Measurements from ENCODE around the gene P4HA2.

P4HA2 gene

DNA sequence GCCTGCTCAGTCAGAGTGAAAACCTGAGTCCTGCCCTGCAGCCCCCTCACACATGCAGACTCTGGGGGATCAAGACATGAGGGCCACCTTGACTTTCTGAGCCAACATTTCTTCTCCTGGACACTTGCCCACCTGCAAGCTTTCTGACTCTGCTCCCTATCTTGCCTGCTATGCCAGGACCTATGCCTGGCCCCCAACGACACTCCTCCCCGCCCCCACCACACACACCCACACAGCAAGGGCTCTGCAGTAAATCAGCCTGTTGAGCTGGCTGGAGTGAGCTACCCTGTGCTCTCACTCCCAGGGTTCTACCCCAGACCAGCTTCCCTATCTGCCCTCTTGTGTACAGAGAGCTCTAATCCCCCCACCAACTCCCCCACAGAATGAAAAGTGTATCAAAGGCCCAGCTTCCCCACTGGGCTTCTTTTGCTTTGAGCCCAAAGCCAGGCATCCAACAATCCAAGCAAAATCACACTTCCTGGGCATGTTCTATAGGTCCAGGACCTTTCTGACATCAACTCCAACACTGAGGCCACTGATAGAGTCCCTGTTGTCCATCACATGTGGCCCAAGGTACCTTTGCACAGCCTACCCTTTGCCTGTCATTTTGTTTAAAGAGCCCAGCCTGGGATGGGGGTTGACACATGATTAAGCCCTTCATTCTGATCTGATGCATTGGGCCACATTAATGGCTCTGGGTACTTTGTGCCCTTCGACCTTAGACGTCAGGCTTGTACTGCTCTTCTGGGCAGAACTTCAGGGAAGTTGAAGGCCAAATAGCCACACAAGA is 37.1 kb upstream of the P4HA2 start:
- DNase-seq (ENCODE audit: low read depth) = no peak

DNA sequence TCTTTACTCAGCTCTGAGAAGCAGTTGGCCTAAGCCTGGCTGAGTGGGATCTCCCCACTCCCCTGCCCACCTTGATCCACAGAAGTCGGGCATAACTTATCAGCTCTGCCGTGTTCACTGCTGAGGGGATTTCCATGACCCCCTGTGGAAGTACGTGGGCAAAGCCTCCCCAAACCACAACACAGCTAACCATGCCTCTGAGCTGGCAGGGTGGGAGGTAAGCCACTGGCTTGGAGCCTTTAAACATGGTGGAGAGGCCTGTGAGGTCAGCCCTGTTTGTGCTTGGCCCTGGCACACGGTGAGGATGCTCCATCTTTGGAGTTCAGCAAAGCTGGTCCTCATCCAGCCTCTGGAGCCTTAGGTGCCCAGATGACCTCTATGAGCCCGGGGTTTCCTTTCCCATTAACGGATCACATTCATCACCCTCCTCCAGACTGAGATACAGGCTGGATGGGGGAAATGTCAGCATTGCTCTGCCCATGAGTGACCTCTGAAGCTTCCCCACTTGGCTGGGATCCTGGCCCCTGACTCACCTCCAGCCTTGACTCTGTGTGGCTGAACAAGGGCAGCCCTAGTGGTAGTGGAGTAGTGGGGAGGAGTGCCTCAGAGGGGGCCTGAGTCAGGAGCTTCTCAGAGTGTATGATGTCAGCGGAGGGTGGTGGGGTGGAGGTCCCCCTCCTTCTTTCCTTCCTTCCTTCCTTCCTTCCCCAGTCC is 36.1 kb upstream of the P4HA2 start:
- peak; percentile 93 for DNase-seq (ENCODE audit: low read depth)

DNA sequence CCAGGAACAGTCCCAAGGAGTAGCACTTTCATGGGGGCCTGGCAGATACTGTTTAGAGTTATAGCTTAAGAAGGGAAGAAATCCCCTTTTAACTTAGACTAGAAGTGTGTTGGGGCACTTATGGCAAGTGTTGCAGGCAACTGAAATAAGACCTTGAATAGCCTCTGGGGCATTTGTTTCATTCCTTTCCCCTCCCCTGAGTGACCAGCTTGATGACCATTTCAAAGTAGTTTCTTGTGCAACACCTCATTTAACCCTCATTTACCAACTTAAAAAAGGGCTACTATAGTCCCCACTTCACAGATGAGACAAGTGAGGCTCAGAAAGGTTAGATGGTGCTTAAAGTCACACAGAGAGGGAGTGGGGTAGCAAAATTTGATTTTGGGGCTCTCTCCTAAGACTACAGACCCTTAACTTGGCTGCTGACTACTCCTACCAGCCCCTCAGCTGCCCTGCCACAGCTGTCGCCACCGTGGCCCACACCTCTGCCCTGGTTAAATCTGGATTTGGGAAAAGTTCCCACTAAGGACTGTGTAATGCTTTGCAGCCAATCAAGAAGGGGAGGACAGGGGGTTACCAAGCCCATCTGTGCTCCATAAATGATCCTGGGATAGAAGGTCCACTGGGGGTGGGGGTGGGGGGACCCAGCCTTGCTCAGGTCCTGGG is 35.4 kb upstream of the P4HA2 start:
- DNase-seq (ENCODE audit: low read depth) = peak; percentile 40

GRCh38 chr5:132261881-132262845 is 34.5 kb upstream of the P4HA2 start:
- DNase-seq (ENCODE audit: low read depth) = no peak

GRCh38 chr5:132260714-132261551 is 33.3 kb upstream of the P4HA2 start:
- DNase-seq (ENCODE audit: low read depth) = peak; percentile 87

DNA sequence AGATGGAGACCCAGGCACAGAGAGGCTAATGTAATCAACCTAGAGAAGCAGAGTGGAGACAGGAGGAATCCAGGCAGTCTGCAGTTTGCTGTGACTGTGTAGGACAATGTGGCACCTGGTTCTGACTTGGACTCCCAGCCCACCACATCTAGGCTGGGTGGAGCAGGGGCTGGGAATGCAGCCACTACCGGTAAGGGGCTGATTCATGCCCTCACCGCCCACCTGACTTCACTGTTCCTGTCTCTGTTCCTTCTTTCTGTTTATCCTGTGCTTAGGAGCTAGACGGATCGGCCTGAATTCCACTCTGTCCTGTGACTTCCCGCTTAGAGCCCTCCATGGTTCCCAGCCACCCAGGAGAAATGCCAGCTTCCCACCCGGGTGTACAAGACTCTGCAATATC is 32.4 kb upstream of the P4HA2 start:
- DNase-seq (ENCODE audit: low read depth) = no peak

DNA sequence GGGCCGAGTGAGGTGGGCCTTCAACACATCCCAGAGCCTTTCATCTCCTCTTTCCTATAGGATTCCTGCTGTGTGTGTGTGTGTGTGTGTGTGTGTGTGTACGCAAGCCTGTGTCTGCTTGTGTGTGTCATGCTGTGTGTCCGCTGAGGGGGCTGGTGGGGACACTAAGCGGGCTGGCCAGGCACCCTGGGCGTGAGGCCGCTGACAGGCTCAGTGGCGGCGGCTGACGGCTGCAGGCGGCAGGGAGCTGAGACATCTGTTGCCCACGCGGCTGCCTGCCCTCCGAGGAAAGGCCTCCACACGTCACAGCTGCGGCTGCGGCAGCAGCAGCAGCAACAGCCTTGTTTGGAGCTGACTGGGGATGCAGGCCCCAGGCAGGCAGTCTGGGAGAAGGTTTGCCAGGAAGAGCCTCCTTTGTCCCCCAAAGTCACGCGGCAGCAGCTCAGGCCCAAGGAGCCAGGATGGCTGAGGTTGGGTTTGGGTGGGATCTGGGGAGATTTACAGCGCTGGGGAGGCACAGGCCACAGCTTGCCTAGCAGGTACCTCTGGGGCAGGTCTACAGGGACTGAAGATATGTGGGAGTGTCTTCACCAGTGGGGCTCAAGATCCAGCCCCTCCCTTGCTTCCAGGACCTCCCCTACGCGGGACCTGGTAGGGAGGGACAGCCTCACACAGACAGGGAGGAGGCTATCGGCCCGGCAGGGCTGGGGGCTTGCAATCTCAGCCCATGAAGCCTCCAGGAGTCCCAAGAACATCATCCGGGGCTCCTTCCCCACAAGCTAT is 31.6 kb upstream of the P4HA2 start:
- peak; percentile 93 for DNase-seq (ENCODE audit: low read depth)

DNA sequence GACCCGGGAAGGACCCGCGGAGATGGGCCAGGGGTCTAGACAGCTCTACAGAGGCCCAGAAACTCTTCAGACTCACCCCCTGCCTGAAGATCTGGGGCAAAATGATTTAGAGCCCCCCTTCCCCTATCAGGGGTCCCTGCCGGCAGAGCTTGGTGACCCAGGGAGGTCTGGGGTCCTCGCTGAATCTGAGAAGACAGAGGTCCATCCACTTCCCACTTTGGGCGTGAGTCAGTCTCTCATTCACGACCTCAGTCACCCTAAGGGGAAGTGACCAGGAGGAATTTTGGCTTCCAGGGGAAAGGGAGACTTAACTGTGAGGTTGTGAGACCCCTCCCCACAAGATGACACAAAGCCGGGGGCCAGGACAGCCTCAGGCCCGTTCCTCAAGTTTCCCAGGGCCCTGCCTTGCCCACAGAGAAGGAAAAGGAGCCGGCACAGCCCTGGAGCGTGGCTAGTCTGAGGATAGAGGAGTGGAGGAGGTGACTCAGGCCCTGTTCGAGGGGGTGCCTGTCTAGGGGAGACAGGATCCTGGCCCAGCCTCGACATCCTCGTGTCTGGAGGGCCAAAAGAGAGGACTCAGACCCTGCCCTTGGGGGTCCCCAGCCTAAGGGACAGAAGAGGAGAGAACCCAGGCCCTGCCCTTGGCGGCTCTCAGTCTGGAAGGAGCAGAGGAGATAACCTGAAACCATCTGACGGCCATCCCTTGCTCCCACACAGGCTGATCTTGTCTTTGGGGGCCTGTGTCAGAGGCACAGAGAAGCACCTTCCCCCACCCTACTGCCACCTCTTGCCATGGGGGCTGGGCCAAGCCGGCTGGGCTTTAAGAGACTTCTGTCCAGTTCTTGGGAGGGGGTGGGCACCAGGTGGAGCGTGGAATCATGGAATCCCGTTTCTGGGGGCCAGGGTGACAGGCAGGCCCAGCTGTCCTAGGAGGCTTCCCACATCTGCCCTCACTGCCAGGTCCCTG is 30.7 kb upstream of the P4HA2 start:
- DNase-seq (ENCODE audit: low read depth) = peak; percentile 66

- DNase-seq (ENCODE audit: low read depth) = peak; percentile 51
Measured at GRCh38 chr5:132257131-132258101, 29.8 kb upstream of the P4HA2 start, which contains the start of gene PDLIM4. Gene PDLIM4, plus strand, starts transcription at chr5:132257696. Its CDS starts 39 bp downstream, at chr5:132257735.

- no peak for DNase-seq (ENCODE audit: low read depth)
Measured at GRCh38 chr5:132256783-132257130, 29.1 kb upstream of the P4HA2 start.

GRCh38 chr5:132256086-132256782 is 28.6 kb upstream of the P4HA2 start:
- no peak for DNase-seq (ENCODE audit: low read depth)

DNA sequence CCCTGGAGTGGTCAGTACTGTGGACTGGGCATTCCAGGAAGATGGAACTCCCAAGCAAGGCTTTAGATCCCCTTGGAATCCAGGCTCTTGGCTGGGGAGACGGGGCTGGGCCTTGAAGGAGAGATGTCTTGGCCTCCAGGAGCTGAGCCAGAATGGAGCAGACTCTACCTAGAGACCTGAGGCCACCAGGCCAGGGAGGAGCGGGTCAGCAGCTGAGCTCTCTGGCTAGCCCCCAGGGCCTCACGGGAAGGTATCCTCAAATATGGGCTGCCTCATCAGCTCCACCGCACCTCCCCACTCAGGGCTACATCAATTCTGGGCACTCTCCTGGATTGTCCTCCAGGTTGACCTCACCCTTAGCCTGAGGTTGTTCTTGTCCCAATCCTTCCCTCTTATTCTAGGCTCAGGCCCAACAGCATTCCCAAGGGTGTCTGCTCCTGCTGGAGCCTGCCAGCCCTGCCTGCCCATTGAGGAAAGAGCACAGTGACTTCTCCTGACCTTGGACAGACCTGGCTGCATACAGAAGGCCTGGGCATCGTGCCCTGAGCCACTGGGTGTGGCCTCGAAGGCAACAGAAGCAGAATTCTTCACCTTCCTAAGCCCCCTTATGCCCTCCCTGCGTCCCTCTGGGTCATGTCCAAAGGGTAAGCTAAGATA is 26.8 kb upstream of the P4HA2 start:
- DNase-seq (ENCODE audit: low read depth) = no peak

- no peak for DNase-seq (ENCODE audit: low read depth)
Measured at GRCh38 chr5:132253452-132254320, 26.0 kb upstream of the P4HA2 start.

GRCh38 chr5:132253008-132253441 is 25.4 kb upstream of the P4HA2 start:
- no peak for DNase-seq (ENCODE audit: low read depth)

GRCh38 chr5:132251220-132251725 is 23.6 kb upstream of the P4HA2 start:
- DNase-seq (ENCODE audit: low read depth) = no peak

Measured in EH (cell line).